Thymus (tissue), 11 donors: ENCODE data around the gene WASF2. TPM values are rescaled to one million over a fixed set of nuclear protein-coding genes. Genes with fewer than 3 reads are reported as not detected.
"Not testable (repeated sequence)": the region's sequence is repeated elsewhere in the genome, so short reads cannot be mapped to it uniquely, and the experiment has no call there.

Source experiments
- DNase-seq, 9 donors: peaks; one replicate each; pipeline ENCODE4 v3.0.0-alpha.2; 2013; ENCODE audit warnings: low spot score in 9 of 9, low read depth in 6 of 9, missing footprints in 1 of 9
- H3K27ac ChIP-seq, 2 donors: one replicate each; pipeline ENCODE4 v1.5.1; 2013; ENCODE audit warnings: control low read depth in 1 of 2, low read depth in 1 of 2, low read length in 1 of 2, mild to moderate bottlenecking in 1 of 2, moderate library complexity in 1 of 2
- H3K27me3 ChIP-seq, 2 donors: one replicate each; pipeline ENCODE4 v1.5.1; 2013; ENCODE audit warnings: low read length in 1 of 2; ENCODE audit not compliant: control insufficient read depth in 2 of 2, insufficient read depth in 1 of 2
- H3K36me3 ChIP-seq, 2 donors: one replicate each; pipeline ENCODE4 v1.5.1; 2013; ENCODE audit warnings: low read length in 1 of 2, mild to moderate bottlenecking in 1 of 2, moderate library complexity in 1 of 2; ENCODE audit not compliant: control insufficient read depth in 2 of 2, insufficient read depth in 2 of 2
- H3K4me1 ChIP-seq, 2 donors: one replicate each; pipeline ENCODE4 v1.5.1; 2013; ENCODE audit warnings: low read length in 2 of 2; ENCODE audit not compliant: control insufficient read depth in 2 of 2, insufficient read depth in 2 of 2
- H3K4me3 ChIP-seq, 2 donors: one replicate each; pipeline ENCODE4 v1.5.1; 2013; ENCODE audit warnings: low read length in 2 of 2, control low read depth in 1 of 2, mild to moderate bottlenecking in 1 of 2
- H3K9me3 ChIP-seq, 2 donors: one replicate each; pipeline ENCODE4 v1.5.1; 2013; ENCODE audit warnings: low read length in 1 of 2, mild to moderate bottlenecking in 1 of 2; ENCODE audit not compliant: control insufficient read depth in 2 of 2, insufficient read depth in 1 of 2
- WGBS: extraction: QIAGEN DNeasy Blood & Tissue Kit; methylation state at CpG from one replicate; pipeline ENCODE4 v1.1.7; 2013; 5-methylcytosine and 5-hydroxymethylcytosine counted together
- polyA plus RNA-seq: library from polyadenylated mRNA; stranded (reverse); fragments of 200-250 nt; gene quantifications from one replicate; pipeline ENCODE4 v1.2.3, GENCODE V29; 2013
- total RNA-seq: library from RNA; stranded (reverse); fragments of 120-200 nt; gene quantifications from one replicate; pipeline ENCODE4 v1.2.4, GENCODE V29; 2013
- donor health status: healthy.

WASF2 gene
- total and polyA plus RNA-seq, 2 donors, result 14.2 to 47.4 TPM

DNA sequence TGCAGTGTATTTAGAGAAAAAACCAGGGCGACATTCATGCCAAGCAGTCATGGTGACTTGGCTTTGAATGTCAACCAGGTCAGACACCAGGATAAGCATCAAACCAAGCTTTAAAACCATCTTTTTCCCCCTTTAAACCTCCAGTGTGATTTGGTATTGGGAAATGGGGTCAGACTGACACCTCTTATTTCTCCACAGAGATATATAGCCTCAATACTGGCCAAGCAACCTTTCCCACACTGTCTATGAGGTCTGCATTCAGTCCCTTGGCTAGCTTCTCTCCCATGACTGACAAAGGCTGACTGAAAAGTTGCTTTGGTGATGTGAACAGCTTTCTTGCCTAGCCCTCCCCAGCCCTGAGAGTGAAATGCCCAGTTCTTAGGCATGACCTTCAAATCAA lies 75.9 kb downstream of the WASF2 start:
- DNase-seq, result no peak
- Histone ChIP-seq H3K36me3 (peaks cover 85 to 97% of the 10 kb centered on the region in 2 donors), H3K27me3 (no peaks in the 10 kb centered on the region), H3K27ac (peak overlapping the region in 1 of 2 donors; percentile 15), H3K9me3 (no peaks in the 10 kb centered on the region), H3K4me3 (no peak overlapping the region), H3K4me1 (peaks cover 0 to 35% of the 10 kb centered on the region in 2 donors)
- 97% methylated on average over 1 of the region's 1 CpG for WGBS

DNA sequence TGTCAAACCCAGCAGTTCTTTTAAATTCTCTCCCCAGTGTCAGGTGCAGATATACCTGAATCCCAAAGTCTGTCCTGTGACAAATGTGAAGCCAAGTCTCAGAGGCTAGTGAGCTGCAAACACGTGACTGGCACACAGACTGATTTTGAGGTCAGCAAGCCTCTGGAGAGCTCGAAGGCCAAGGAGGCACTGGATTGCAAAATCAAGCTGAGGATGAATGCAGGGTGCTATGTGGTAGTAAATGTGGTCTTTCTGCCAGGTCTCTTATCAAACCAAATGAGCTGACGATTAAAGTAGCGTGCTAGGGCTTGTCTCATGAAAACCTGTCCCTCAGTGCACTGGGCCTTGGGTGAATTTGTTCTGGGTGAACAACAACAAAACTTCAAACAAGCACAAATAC lies 77.0 kb downstream of the WASF2 start:
- Histone ChIP-seq H3K4me1 (peaks cover 0 to 27% of the 10 kb centered on the region in 2 donors), H3K27ac (peak overlapping the region in 1 of 2 donors; percentile 42), H3K4me3 (no peak overlapping the region), H3K36me3 (peaks cover 86 to 97% of the 10 kb centered on the region in 2 donors), H3K9me3 (no peaks in the 10 kb centered on the region), H3K27me3 (no peaks in the 10 kb centered on the region)
- no peak for DNase-seq
- WGBS, result 93% methylated on average over 4 of the region's 4 CpGs

DNA sequence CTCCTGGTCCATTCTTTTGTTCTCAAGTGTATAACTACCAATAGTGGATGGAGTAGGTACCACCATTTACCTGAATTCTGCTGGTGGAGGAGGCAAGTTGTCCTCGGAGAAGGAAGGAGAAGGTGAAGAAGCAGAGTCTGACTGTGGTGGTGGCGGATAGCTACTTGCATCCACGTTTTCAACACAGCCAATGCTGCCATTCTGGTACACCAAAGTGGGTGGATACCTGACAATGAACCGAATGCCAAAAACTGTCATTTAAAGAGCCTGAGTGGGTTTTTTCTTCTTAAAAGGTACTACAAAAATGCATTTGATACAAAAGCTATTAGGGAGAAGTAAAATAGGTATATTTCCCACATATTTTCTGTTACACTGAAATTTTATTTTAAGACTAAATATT lies 77.5 kb downstream of the WASF2 start:
- Histone ChIP-seq H3K27ac (peak overlapping the region in 1 of 2 donors; percentile 18), H3K4me1 (peaks cover 0 to 27% of the 10 kb centered on the region in 2 donors), H3K36me3 (peaks cover 87 to 97% of the 10 kb centered on the region in 2 donors), H3K9me3 (no peaks in the 10 kb centered on the region), H3K4me3 (no peak overlapping the region), H3K27me3 (no peaks in the 10 kb centered on the region)
- WGBS, result 96% methylated on average over 4 of the region's 4 CpGs
- no peak for DNase-seq

DNA sequence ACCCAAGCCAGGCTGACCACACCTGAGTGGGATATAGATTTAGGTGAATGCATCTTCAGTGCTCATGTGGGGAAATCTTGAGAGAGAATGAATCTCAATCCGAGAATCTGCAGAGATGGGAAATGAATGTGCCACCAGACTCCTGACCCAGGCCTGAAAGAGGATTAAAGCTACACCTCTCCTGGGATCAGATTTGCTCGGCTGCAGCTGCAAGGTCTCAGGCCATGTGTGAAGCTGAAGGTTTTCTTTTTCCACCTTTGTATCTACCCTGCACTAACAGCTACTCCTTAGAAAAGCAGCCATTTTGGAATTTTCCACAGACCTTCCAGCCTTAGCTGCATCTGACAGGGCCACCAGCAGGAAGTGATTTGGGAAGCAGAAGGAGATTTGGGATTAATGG lies 79.3 kb downstream of the WASF2 start:
- Histone ChIP-seq H3K4me1 (peaks cover 0 to 25% of the 10 kb centered on the region in 2 donors), H3K36me3 (peaks cover 88 to 93% of the 10 kb centered on the region in 2 donors), H3K27ac (no peak overlapping the region), H3K9me3 (no peaks in the 10 kb centered on the region), H3K27me3 (no peaks in the 10 kb centered on the region), H3K4me3 (no peak overlapping the region)
- 90% methylated on average over 2 of the region's 2 CpGs for WGBS
- no peak for DNase-seq

DNA sequence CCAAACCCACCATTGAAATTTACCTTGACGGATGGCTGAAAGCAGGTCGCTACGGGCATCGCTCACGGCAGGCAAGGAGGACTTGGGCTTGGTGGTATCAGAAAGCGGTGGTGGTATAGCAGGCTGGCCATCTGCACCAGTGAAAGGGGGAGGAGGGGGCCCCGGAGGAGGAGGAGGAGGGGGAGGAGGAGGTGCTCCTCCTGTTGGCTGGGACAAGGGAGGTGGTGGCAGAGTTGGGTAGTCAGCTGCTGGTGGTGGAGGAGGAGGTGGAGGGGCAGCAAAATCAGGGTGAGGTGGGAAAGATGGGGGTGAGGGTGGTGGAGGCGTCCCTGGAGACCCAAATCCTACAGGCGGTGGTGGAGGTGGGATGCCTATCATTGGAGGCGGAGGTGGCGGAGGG lies 80.3 kb downstream of the WASF2 start:
- WGBS, result 98% methylated on average over 11 of the region's 11 CpGs
- Histone ChIP-seq H3K4me3 (no peak overlapping the region), H3K9me3 (no peaks in the 10 kb centered on the region), H3K27me3 (no peaks in the 10 kb centered on the region), H3K4me1 (peaks cover 2 to 27% of the 10 kb centered on the region in 2 donors), H3K27ac (peak overlapping the region in 1 of 2 donors; percentile 5), H3K36me3 (peaks cover 81 to 83% of the 10 kb centered on the region in 2 donors)
- no peak for DNase-seq

DNA sequence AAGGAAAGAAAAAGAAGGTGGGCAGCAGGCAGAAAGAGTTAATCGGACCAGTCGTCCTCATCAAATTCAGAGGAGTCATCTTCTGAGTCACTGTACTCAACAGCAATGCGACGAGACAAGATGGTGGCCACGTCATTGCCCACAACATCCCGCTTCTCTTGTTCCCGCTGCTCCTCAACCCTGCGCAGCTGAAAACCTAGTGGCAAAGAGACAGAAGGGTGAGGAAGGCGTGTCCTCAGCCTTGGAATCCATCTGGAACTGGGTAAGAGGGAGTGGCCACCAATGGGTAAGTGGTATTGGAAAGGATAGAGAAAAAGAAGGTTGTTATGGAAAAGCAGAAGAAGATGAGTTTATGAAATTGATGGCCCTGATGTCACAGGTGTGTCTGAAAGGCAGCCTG lies 81.8 kb downstream of the WASF2 start:
- Histone ChIP-seq H3K36me3 (peaks cover 66 to 68% of the 10 kb centered on the region in 2 donors), H3K27me3 (no peaks in the 10 kb centered on the region), H3K4me1 (peaks cover 14 to 36% of the 10 kb centered on the region in 2 donors), H3K9me3 (no peaks in the 10 kb centered on the region), H3K4me3 (no peak overlapping the region), H3K27ac (no peak overlapping the region)
- 97% methylated on average over 9 of the region's 9 CpGs for WGBS
- DNase-seq, result no peak

DNA sequence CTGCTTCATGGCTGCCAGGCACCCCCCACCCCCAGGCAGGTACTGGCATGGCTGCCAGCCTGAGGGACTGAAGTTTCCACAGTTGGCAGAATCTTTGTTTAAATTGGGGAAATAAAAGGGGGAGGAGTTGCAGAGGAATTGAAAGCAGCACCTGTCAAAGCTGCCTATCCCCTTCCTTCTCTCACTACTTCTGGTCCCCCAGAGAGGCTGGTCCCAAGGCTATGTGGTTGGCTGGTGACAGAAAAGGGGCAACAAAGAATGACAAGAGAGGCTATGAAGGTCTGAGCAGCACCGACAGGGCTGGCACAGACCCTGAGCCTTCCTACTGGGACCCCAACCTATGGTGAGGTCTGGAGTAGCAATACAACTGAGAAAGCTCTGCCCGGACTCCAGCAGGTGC lies 83.2 kb downstream of the WASF2 start:
- H3K9me3 ChIP-seq, DNase-seq, H3K27me3 ChIP-seq, H3K4me3 ChIP-seq: not testable (repeated sequence)
- 87% methylated on average over 2 of the region's 2 CpGs for WGBS
- peaks cover 22 to 48% of the 10 kb centered on the region in 2 donors for H3K4me1 ChIP-seq
- peaks cover 53 to 54% of the 10 kb centered on the region in 2 donors for H3K36me3 ChIP-seq
- H3K27ac ChIP-seq, result peak overlapping the region in 1 of 2 donors; percentile 26

DNA sequence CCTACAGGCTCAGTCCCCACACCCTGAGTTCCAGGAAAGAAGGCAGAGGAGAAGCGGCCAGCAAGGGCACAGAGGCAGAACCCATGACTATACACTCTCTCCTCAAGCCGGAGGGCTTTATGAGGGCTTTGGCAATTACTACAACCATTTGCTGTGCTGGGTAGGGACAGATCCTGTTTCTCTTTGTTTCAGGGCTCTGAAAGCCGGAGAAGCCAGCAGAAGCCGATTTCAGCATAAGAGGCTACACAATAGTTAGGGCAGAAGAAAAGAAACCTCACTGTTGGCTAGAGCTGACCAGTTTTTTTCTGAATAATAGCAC lies 83.6 kb downstream of the WASF2 start:
- peaks cover 51% of the 10 kb centered on the region in 2 donors for H3K36me3 ChIP-seq
- 91% methylated on average over 4 of the region's 4 CpGs for WGBS

DNA sequence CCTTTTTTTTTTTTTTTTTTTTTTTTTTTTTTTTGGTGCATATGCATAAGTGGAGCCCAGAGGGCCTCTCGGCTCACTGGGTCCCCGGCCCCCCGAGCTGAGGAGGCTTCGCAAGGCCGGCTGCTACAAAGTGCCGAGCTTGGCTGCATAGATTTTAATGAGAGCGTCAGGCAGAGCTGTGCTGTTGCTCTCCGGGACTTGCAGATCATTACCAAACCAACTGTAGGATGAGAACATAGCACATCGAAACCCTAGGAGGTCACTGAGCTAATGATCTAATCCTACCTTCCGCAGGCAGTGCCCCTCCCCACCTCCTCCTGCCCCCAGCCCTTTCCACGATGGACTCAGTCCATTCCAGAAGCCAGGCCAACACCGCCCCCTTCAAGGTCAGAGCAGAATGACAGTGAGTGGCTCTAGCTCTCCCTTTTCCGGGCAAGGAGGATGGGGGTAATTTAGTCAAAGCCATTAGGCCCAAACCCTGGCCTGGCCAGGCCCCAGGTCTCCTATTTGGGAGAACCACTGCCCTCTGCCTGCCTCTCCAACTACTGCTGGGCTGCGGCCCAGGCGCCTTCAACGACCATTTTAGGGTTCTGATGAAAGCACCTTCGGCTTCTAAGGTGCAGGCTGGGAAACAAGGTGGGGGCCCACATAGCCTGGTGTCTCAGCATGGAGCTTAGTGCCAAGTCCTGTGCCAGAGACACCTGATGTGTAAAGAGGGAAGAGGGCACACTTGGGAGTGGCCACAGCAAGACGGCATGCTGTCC lies 84.2 kb downstream of the WASF2 start:
- Histone ChIP-seq H3K36me3 (peaks cover 46% of the 10 kb centered on the region in 2 donors), H3K4me1 (peaks cover 22 to 58% of the 10 kb centered on the region in 2 donors), H3K27ac (peak overlapping the region; percentile 21 to 22)
- H3K9me3 ChIP-seq, H3K27me3 ChIP-seq, H3K4me3 ChIP-seq, DNase-seq: not testable (repeated sequence)
- 98% methylated on average over 17 of the region's 18 CpGs for WGBS

More for the DNA sequence above, 83.6 kb downstream of the WASF2 start:
- no peaks in the 10 kb centered on the region for H3K9me3 ChIP-seq
- H3K4me3 ChIP-seq, result no peak overlapping the region
- peak overlapping the region; percentile 21 to 22 for H3K27ac ChIP-seq
- peaks cover 22 to 53% of the 10 kb centered on the region in 2 donors for H3K4me1 ChIP-seq
- no peak for DNase-seq
- H3K27me3 ChIP-seq, result no peaks in the 10 kb centered on the region
